Measurements from ENCODE around the gene PRKCE. TPM values are rescaled to one million over a fixed set of nuclear protein-coding genes. Genes with fewer than 3 reads are reported as not detected.

The PRKCE gene
- total and polyA plus RNA-seq, 2 donors (not counting 1 experiment from before 2014, with no cell fraction given), result 23.6 to 271 TPM

DNA sequence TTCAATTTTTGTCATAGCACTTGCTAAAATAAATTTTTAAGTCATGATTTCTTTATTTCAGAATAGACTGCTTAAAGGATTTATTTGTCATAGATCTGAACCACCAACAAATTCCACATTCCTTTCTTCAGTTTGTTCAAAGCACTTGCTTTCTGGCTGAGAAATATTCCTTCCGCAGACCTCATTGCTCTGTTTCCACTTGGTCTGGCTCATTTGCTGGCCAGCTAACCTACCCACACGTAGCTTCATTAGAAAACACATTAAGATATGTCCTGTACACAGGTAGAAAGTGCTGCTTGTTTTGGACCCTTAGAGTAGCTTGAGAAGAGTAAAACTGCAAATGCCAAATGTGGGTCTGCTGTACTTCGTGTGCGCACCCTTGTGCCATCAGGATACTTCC, 479.0 kb downstream of the PRKCE start:
- ATAC-seq (ENCODE audit: low read depth) (no peak), DNase-seq (no peak)
- ChIA-PET POLR2A (no interaction called here), CTCF (no interaction called here)
- Histone ChIP-seq H4K20me1 (ENCODE audit: control insufficient read depth, insufficient read depth, low read length, poor library complexity, severe bottlenecking) (no peaks in the 10 kb centered on the region), H3K9ac (ENCODE audit: low read length) (no peak overlapping the region), H3K36me3 (replicated peaks in 1 of 2; ENCODE audit: control extremely low read depth in 1 of 2, control insufficient read depth in 1 of 2, extremely low read depth in 1 of 2, insufficient read depth in 2 of 2, low read length in 1 of 2) (peaks cover 0 to 15% of the 10 kb centered on the region in 2 experiments), H3K27me3 (replicated peaks in 1 of 4; ENCODE audit: control extremely low read depth in 1 of 4, control insufficient read depth in 3 of 4, insufficient read depth in 4 of 4, low read length in 3 of 4) (no peaks in the 10 kb centered on the region), H3K27ac (ENCODE audit: low read length in 2 of 2) (no peak overlapping the region), H2AFZ (ENCODE audit: insufficient read depth, low read depth, low read length, poor library complexity, severe bottlenecking) (no peak overlapping the region), H3K9me3 (ENCODE audit: control extremely low read depth in 1 of 3, control insufficient read depth in 2 of 3, insufficient read depth in 1 of 3, low read length in 2 of 3) (no peaks in the 10 kb centered on the region), H3K4me2 (replicated peaks; ENCODE audit: low read depth, low read length, poor library complexity, severe bottlenecking) (no peak overlapping the region), H3K4me3 (ENCODE audit: control extremely low read depth in 1 of 5, extremely low read depth in 1 of 5, insufficient read depth in 1 of 5, low read depth in 2 of 5, low read length in 4 of 5) (no peak overlapping the region), H3K79me2 (ENCODE audit: control insufficient read depth, insufficient read depth, low read length) (no peaks in the 10 kb centered on the region), H3K4me1 (ENCODE audit: control insufficient read depth in 2 of 2, insufficient read depth in 2 of 2, low read length in 2 of 2) (no peaks in the 10 kb centered on the region)
- Mint-ChIP-seq H3K27ac (no peak overlapping the region), H3K27me3 (no peaks in the 10 kb centered on the region), H3K4me1 (no peaks in the 10 kb centered on the region), H3K4me3 (no peak overlapping the region), H3K9me3 (ENCODE audit: insufficient read depth) (no peaks in the 10 kb centered on the region)
- WGBS (ENCODE audit: insufficient coverage), result 100% methylated on average over 1 of the region's 4 CpGs
- TF ChIP-seq, protein P1, sequence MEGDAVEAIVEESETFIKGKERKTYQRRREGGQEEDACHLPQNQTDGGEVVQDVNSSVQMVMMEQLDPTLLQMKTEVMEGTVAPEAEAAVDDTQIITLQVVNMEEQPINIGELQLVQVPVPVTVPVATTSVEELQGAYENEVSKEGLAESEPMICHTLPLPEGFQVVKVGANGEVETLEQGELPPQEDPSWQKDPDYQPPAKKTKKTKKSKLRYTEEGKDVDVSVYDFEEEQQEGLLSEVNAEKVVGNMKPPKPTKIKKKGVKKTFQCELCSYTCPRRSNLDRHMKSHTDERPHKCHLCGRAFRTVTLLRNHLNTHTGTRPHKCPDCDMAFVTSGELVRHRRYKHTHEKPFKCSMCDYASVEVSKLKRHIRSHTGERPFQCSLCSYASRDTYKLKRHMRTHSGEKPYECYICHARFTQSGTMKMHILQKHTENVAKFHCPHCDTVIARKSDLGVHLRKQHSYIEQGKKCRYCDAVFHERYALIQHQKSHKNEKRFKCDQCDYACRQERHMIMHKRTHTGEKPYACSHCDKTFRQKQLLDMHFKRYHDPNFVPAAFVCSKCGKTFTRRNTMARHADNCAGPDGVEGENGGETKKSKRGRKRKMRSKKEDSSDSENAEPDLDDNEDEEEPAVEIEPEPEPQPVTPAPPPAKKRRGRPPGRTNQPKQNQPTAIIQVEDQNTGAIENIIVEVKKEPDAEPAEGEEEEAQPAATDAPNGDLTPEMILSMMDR (IDR thresholded peaks at IDR 0.05), result no peak
- TF ChIP-seq EZH2 (IDR thresholded peaks at IDR 0.05; ENCODE audit: borderline replicate concordance, insufficient read depth, low read depth, low read length, poor library complexity, severe bottlenecking), result no peak
- intact Hi-C loops (cut with micrococcal nuclease), result no loop called here

DNA sequence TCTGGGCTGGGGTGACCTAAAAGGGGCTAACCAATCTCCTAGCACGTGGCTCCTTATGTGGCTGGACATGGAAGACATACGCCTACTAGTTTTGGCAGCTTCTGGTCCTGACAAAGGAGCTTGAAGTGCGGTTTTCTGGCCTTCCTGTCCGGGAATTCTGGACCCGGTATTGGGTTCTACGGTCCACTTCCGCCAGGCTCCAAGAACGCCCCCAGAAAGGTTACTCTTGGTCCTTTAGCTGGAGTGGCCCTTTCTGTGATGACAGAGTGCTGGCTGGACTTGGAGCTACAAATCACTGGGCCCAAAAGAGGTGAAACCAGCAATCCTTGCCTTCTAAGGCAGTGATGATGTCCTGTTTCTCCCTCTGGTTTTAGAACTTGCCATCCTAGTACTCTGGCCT, 481.5 kb downstream of the PRKCE start:
- Histone ChIP-seq H3K9me3 (ENCODE audit: control extremely low read depth in 1 of 3, control insufficient read depth in 2 of 3, insufficient read depth in 1 of 3, low read length in 2 of 3) (no peaks in the 10 kb centered on the region), H3K4me3 (ENCODE audit: control extremely low read depth in 1 of 5, extremely low read depth in 1 of 5, insufficient read depth in 1 of 5, low read depth in 2 of 5, low read length in 4 of 5) (no peak overlapping the region), H2AFZ (ENCODE audit: insufficient read depth, low read depth, low read length, poor library complexity, severe bottlenecking) (no peak overlapping the region), H3K4me1 (ENCODE audit: control insufficient read depth in 2 of 2, insufficient read depth in 2 of 2, low read length in 2 of 2) (no peaks in the 10 kb centered on the region), H4K20me1 (ENCODE audit: control insufficient read depth, insufficient read depth, low read length, poor library complexity, severe bottlenecking) (no peaks in the 10 kb centered on the region), H3K36me3 (replicated peaks in 1 of 2; ENCODE audit: control extremely low read depth in 1 of 2, control insufficient read depth in 1 of 2, extremely low read depth in 1 of 2, insufficient read depth in 2 of 2, low read length in 1 of 2) (peaks cover 0 to 19% of the 10 kb centered on the region in 2 experiments), H3K4me2 (replicated peaks; ENCODE audit: low read depth, low read length, poor library complexity, severe bottlenecking) (no peak overlapping the region), H3K9ac (ENCODE audit: low read length) (no peak overlapping the region), H3K79me2 (ENCODE audit: control insufficient read depth, insufficient read depth, low read length) (no peaks in the 10 kb centered on the region), H3K27ac (ENCODE audit: low read length in 2 of 2) (no peak overlapping the region), H3K27me3 (replicated peaks in 1 of 4; ENCODE audit: control extremely low read depth in 1 of 4, control insufficient read depth in 3 of 4, insufficient read depth in 4 of 4, low read length in 3 of 4) (no peaks in the 10 kb centered on the region)
- H3K27ac Mint-ChIP-seq, result no peak overlapping the region
- no peak overlapping the region for H3K4me3 Mint-ChIP-seq
- no peak for DNase-seq
- POLR2A ChIA-PET, result no interaction called here
- no peak for ATAC-seq (ENCODE audit: low read depth)
- WGBS (ENCODE audit: insufficient coverage), result 98% methylated on average over 8 of the region's 8 CpGs
- intact Hi-C loops (cut with micrococcal nuclease), result no loop called here
- no peaks in the 10 kb centered on the region for H3K9me3 Mint-ChIP-seq (ENCODE audit: insufficient read depth)
- no peaks in the 10 kb centered on the region for H3K27me3 Mint-ChIP-seq
- H3K4me1 Mint-ChIP-seq, result no peaks in the 10 kb centered on the region
- CTCF ChIA-PET, result interaction anchor here (0.6 kb wide), 1 partner anchor 845 kb away, joined by 3 read pairs; no protein-coding TSS in a partner anchor
- TF ChIP-seq, protein P1 (IDR thresholded peaks at IDR 0.05), result no peak
- no peak for TF ChIP-seq EZH2 (IDR thresholded peaks at IDR 0.05; ENCODE audit: borderline replicate concordance, insufficient read depth, low read depth, low read length, poor library complexity, severe bottlenecking)
